Stimulated activated CD4-positive, alpha-beta T cell treated with anti-CD3 and anti-CD28 coated beads, Interleukin-2, amount 100 ng/mL, for 48 hours (primary cell): ENCODE measurements around the gene SVOP.
"Not testable (repeated sequence)": the region's sequence is repeated elsewhere in the genome, so short reads cannot be mapped to it uniquely, and the experiment has no call there.

Experiments
- DNase-seq, 2 donors: peaks; one replicate each; pipeline ENCODE4 v3.0.0-alpha.2; 2020

Gene SVOP

DNA sequence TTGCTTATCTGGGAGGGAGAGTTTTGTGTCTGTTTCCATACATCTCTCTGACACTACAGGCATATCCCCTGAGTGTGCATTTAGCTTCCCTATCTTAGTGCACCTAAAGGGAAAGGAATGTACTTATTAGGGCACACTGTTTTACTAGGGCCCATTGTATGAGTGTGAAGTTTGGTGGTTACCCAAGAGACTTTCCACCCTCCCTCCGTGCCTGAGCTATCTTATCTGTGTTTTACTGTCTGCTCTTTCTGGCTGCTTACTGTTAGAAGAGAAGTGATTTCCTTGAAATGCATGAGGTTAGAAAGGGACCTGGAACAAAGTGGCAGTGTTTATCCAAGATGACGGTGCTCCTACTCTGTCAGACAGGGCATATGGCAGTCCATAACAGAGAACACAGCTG, 8.5 kb upstream of the SVOP start:
- no peak for DNase-seq

DNA sequence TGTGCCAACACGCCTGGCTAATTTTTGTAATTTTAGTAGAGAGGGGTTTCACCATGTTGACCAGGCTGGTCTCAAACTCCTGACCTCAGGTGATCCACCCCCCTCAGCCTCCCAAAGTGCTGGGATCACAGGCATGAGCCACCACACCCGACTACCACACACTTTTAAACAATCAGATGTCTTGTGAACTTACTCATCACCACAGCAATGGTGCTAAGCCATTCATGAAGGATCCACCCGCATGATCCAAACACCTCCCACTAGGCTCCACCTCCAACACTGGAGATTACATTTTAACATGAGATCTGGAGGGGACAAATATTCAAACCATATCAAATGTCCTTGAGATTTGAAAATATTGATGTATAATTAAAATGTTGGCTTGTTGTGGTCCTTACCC, 7.8 kb upstream of the SVOP start:
- DNase-seq = not testable (repeated sequence)

DNA sequence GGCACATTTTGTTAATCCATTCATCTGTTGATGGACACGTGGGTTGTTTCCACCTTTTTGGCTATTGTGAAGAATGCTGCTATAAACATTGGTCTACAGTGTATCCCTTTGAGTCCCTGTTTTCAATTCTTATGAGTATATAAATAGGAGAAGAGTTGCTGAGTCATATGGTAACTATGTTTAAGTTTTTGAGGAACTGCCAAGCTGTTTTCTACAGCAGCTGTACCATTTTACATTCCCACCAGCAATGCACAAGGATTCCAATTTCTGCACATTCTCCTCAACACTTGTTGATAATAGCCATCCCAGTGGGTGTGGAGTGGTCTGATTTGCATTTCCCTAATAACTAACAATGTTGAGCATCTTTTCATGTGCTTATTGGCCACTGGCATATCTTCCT, 6.9 kb upstream of the SVOP start:
- DNase-seq = no peak

DNA sequence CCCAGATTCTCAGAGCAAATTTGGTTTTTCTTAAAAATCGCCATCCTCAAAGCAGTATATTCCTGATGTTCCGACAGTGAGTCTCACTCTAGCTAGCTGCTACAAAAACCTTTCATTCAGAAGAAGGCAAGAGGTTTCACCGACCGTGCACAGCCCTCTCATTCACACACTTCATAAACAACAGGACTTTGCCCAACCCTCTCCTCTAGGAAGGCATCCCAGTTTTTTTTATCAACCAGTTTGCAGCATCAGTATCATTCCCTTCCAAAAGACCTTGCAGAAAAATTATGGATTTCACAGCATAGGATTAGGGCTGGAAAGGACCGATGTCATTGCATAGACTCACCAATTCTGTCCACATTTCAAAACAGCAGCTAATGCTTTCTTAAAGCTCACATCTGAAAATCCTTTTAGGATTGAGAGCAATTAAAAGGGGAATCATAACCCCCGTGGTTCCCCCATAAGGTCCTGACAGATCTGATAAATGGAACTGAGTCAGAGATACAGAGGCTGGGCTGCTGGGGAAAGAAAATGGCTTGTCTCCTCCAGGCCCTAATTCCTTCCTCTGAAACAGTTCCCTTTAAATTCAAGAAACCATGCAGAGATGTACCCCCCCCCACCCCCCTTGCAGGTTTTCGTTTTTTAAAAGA, 597 bp downstream of the SVOP start:
- DNase-seq = no peak

DNA sequence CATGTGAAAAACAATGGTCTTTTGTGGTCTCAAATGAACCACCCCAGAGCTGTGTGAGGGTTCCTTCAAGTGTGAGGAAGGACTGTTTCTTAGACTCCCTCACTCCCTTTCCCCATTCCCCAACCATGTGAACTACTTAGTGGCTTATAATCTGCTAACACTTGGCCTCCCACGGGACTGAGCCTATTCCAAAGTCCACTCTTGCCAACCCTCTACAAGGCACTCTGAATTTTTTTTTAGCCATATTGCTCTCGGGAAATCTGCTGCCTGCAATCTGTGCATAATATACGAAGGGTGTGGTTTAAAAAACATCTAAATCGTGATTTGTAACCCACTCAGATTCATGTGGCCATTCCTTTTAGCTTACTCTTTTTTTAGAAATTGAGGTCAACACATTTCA, 2.6 kb downstream of the SVOP start:
- DNase-seq = no peak

DNA sequence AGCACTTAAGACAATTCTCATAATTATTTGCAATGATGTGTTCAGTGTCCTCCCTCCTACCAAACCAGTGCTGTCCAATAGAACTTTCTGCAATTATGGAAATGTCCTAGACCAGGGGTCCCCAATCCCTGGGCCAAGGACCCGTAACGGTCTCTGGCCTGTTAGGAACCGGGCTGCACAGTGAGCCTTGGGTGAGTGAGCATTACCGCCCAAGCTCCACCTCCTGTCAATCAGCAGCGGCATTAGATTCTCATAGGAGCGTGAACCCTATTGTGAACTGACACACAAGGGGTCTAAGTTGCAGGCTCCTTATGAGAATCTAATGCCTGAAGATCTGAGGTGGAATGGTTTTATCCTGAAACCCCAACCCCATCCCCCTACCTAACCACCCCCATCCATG, 3.9 kb downstream of the SVOP start:
- DNase-seq = no peak

DNA sequence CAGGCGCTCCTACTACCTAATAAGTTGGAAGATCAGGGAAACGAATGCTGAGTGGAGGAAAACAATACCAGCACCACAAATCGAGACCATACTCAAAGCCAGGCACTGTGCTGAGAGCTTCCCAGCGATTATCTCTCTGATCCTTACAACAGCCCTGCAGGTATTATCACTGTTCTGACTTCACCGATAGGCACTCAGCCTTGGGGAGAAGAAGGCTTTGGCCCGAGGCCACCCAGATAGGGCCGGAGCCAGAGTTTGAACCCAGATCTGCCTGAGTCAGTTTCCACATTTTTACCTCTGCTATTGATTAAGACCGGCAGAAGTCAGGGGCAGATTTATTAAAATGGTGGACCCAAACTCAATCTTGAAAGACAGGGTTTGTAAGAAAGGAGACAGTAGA, 4.9 kb downstream of the SVOP start:
- DNase-seq = no peak

DNA sequence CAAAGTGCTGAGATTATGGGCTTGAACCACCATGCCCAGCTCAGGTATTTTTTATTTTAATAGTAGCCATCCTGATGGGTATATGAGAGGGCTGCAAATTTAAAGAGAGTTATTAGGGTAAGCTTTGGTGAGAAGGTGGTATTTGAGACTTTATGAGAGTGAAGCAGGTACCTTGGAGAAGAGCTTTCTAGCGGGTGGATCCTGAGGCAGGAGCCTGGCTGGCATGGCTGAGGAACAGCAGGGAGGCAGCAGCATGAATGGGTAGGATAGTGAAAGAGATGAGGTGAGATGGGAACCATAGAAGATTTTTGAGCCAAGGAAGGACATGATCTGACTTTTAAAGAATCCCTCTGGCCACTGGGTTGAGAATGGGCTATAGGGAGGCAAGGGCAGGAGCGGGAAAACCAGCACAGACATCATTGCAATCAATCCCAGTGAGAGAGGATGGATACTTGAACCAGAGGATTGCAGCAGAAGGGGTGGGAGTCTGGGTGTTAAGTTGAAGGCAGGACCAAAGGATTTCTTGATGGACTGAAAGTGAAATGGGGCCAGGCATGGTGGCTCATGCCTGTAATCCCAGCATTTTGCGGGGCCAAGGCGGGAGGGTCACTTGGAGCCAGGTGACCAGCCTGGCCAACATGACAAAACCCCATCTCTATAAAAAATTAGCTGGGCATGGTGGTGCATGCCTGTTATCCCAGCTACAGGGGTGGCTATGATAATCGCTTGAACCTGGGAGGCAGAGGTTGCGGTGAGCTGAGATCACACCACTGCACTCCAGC, 5.7 kb downstream of the SVOP start:
- no peak for DNase-seq

DNA sequence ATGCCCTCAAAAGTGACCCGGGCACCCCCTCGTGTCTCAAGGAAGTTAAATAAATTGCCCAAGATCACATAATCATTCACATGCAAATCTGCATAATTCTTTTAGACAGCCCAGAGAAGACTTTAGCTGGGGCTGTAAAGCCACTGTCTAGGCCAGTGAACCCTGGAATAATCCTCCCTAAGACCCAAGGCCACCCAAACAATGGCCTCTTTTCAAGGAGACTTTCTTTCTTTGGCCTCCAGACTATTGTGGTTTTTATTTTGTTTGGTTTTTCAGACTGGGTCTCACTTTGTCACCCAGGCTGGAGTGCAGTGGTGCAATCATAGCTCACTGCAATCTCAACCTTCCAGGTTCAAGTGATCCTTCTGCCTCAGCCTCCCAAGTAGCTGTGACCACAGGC, 10.6 kb downstream of the SVOP start:
- DNase-seq = no peak

DNA sequence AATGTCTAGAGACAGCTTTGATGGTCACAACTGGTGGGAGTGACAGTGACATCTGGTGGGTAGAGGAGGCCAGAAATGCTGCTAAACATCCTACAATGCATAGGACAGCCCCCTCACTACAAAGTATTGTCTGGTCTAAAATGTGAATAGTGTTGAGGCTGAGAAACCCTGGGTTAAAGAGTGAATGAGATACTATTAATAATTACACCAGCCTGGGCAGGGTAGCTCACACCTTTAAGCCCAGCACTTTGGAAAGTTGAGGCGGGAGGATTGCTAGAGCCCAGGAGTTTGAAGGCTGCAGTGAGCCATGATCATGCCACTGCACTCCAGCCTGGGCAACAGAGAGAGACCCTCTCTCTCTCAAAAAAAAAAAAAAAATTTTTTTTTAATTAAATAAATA, 11.1 kb downstream of the SVOP start:
- no peak for DNase-seq

DNA sequence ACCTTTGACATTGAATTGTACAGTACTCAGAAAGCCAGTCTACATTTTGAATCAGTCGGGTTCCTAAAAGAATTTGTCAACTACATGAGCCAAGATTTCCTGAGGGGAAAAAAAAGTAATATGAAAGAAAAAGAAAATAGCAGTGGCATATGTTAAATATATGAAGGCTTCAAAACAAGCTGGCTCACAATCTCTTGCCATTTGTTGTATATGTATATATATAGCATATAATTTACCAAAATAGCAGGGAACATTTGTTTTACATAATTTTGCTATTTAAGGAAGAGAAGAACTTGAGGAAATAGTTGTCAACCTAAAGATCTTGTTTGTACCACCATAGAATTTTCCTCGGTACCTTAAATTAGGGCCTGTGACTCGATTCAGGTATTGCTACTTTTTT, 16.9 kb downstream of the SVOP start:
- no peak for DNase-seq

DNA sequence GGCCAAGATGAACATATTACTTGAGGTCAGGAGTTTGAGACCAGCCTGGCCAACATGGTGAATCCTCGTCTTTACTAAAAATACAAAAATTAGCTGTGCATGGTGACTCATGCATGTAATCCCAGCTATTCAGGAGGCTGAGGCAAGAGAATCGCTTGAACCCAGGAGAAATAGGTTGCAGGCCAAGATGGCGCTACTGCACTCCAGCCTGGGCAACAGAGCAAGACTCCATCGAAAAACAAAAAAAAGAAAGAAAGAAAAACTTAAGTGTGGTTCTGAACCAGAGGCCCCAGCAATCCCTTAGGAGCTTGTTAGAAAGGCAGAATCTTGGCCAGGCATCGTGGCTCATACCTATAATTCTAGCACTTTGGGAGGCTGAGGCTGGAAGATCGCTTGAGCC, 24.5 kb downstream of the SVOP start:
- no peak for DNase-seq

DNA sequence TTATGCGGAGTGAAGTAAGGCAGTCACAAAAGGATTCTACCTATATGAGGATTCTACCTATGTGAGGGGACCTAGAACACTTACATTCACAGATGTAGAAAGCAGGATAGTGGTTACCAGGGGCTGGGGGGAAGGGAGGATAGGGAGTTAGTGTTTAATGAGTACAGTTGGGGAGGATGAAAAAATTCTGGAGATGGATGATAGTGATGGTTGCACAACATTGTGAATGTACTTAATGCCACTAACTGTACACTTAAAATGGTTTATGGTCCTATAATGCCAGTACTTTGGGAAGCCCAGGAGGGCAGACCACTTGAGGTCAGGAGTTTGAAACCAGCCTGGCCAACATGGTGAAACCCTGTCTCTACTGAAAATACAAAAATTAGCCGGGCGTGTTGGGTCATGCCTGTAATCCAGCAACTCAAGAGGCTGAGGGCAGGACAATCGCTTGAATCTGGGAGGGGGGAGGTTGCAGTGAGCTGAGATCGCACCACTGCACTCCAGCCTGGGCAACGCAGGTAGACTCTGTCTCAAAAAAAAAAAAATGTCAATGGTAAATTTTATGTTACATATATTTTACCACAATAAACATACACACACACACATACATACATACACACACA, 25.4 kb downstream of the SVOP start:
- DNase-seq = no peak

DNA sequence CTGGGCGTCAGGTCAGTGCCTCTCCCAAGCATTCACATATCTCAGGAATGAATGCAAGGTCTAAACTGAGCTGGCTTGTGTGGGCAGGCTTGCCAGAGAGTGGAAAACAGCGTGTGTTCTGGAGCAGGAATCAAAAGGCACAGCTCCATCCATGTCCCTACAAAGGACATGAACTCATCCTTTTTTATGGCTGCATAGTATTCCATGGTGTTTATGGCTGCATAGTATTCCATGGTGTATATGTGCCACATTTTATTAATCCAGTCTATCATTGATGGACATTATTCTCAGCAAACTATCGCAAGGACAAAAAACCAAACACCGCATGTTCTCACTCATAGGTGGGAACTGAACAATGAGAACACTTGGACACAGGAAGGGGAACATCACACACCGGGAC, 30.8 kb downstream of the SVOP start:
- not testable (repeated sequence) for DNase-seq

DNA sequence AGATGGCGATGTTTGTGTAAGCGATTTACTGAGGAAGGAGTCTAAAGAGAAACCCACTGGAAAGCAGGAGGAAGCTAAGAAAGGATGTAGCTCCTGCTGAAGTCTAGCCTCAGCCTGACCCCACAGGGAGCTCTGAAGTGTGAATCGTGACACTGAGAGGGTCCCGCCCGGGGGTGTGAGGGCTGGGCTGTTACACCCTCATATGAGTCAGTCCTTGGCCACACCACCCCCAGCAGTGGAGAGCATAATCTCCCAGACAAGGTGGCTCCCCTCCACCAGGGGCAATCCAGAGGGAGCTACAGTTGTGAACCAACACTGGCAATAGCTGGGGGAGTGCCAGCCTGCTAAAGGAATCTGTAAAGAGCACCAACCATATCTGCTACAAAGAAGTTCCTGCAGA, 31.5 kb downstream of the SVOP start:
- no peak for DNase-seq

DNA sequence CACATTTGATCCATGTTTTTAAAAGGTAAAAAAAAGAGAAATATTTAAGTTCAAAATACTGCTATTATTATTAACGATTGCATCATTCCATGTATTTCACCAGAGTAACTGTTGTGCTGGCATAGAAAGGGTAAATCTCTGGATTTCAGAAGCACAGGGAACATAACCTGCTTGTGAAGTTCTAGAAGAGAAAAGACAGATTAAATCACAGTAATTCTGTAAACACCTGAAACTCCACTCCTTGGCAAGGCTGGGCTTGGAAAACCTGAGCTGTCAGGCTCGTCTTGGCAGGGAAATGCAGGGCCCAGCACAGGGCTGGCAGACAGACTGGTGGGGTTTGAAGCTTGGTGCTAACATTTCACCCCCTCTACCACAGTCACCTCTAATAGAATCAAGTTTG, 35.1 kb downstream of the SVOP start:
- DNase-seq = no peak

DNA sequence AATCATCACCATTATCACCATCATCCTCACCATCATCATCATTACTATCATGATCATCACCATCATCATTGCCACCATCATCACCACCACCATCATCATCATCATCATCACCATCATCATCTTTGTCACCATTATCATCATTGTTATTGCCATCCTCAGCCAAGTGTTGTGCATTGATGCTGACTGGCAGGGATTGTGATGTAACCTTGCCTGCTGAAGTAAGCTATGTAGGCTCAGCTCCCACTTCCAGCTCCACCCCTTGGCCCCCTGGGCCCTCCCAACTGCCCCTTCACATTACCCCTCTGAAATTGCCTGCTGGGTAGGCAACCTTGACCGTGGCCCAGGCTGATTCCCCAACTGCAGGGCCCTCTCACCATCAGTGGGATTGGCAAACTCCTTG, 37.6 kb downstream of the SVOP start:
- DNase-seq = no peak

DNA sequence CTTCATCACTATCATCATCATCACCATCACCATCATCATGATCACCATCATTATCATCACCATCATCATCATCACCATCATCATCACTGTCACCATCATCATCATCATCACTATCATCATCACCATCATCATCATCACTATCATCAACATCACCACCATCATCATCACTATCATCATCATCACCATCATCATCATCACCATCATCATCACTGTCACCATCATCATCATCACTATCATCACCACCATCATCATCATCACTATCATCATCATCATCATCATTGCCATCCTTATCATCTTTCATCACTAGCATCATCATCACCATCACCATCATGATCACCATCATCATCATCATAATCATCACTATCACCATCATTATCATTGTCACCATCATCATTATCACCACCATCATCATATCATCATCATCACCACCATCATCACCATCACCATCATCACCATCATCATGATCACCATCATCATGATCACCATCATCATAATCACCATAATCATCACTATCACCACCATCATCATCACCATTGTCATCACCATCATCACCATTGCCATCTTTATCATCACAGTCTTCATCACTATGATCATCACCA, 38.1 kb downstream of the SVOP start:
- no peak for DNase-seq

DNA sequence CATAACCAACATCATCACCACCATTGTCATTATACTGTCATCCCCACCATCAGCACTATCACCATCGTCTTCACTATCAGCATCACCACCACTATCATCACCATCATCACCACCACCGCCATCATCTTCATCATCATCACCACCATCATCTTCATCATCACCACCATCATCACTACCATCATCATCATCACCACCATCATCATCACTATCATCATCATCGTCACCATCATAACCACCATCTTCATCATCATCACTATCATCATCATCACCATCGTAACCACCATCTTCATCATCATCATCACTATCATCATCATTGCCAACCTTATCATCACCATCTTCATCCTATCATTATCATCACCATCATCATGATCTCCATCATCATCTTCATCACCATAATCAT, 39.0 kb downstream of the SVOP start:
- DNase-seq = no peak

DNA sequence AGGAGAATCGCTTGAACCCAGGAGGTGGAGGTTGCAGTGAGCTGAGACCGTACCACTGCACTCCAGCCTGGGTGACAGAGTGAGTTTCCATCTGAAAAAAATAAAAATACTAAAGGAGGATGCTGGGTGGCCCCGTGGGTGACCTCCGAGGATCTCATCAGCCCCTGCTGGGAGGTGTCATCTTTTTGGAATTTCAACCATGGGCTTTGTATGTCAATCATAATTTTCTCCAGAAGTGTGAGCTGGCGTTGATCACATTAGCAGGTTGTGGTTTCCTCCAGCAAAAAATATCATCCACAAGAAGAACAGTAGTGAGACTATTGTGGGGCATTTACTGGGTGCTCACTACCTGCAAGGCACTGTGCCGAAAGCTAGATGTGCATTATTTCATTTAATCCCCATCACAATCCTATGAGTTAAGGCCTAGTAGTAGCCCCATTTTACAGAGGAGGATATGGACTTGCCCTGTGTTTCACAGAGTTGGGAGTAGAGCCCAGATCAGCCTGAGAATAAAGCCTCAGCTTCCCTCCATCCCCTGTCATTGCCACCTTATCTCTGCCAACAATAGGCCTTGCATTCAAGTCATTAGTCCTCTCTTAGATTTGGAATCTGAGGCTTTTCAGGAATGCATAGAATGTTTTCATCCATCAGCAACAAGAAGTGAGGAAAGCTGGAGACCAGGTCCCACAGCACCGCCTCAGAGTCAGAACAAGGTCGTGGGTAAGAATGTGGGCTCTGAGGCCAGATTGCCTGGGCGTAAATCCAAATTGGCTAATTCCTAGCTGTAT, 39.8 kb downstream of the SVOP start:
- DNase-seq = no peak

DNA sequence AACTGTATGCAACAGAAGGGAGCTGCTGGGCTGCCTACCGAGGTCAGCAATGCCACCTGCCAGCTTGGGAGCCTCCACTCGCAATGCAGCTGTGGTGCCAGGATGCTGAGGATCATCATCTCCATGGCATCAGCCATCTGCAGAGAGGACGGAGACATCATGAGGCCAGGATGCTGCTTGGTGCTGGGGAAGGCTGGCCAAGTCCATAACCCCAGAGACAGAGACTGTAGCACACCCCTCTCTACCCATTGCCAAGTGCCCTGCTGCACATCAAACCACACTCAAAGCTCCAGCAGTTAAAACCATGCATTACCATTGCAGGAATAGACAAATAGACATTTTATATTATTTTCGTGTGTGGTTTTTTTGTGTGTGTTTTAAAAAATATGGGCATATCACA, 43.5 kb downstream of the SVOP start:
- no peak for DNase-seq

DNA sequence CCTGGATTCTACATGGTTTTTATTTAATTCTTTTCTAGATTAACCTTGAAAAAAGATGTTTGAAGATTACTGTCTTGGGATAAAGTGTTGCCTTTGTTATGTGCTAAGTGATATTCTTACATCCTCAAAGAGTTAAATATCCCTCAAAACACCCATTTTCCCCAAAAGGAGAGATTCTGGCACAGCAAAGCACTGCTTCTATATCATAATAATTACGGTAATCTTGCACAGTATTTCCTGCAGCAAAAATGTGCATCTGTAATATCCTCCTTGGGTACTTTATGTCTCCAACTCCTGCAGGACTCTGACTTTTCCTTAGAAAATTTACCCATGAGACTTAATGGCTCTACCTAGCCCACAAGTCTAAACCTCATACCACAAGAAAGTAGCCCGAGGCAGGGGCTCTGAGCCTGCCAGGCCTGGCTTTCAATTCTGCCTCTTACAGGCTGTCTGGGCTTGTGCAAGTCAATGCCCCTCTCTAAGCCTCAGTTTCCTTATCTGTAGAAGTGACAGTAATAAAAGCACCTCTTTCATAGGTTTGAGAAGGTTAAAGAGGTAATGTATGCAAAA, 45.8 kb downstream of the SVOP start:
- DNase-seq = no peak

DNA sequence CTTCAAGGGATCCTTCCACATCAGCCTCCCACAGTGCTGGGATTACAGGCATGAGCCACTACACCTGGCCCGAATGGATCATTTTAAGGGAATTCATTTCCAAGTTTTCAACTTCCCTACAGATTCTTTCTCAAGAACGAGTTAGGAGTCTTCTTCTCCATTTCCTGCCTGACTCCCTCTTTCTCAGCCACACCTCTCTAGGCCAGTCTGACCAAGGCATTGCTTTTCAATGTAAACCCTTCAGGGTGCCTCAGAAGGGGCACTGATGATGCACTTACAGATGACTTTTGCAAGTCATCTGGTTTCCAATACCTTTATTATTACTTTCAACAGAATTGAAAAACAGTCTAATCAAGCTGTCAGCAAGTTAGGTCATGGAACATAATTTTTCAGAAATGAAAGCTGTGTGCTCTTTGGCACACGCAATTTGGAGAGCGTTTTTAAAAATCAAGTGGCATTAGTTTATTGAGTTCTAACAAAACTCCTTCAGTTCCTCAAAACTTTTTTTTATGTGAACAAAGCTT, 47.2 kb downstream of the SVOP start:
- no peak for DNase-seq
